Gastroesophageal sphincter (tissue), 4 donors: ENCODE measurements around the gene BCR. TPM values are rescaled to one million over a fixed set of nuclear protein-coding genes. Genes with fewer than 3 reads are reported as not detected.

Experiments used
- ATAC-seq: fragments of 150-250 bp; one replicate; pipeline ENCODE4 v1.9.1; 2016; ENCODE audit warnings: mild to moderate bottlenecking, moderate library complexity
- H3K27ac ChIP-seq, 4 donors: fragments of 200-600 bp; sonication (generic) in 3 of 4; 1 replicate in 3 of 4; 2 replicates in 1 of 4; pipeline ENCODE4 v1.5.1; 2016 to 2019
- H3K27me3 ChIP-seq: fragments of 200-600 bp; sonication (generic); one replicate; pipeline ENCODE4 v1.5.1; 2019
- H3K36me3 ChIP-seq, 2 donors: fragments of 200-600 bp; sonication (generic); one replicate each; pipeline ENCODE4 v1.5.1; 2019; ENCODE audit warnings: control low read depth in 1 of 2
- H3K4me1 ChIP-seq, 3 donors: fragments of 200-600 bp; sonication (generic); 1 replicate in 2 of 3; 2 replicates in 1 of 3; pipeline ENCODE4 v1.5.1; 2016 to 2019; ENCODE audit warnings: control low read depth in 2 of 3
- H3K4me3 ChIP-seq, 2 donors: fragments of 200-600 bp; sonication (generic); one replicate each; pipeline ENCODE4 v1.5.1; 2019; ENCODE audit warnings: mild to moderate bottlenecking in 1 of 2, moderate library complexity in 1 of 2
- H3K9me3 ChIP-seq, 3 donors: fragments of 200-600 bp; sonication (generic); one replicate each; pipeline ENCODE4 v1.5.1; 2017 to 2019; ENCODE audit warnings: control low read depth in 2 of 3
- CTCF ChIP-seq, 4 experiments: fragments of 200-600 bp in 2 of 4; fragments of 450-650 bp in 2 of 4; sonication (generic) in 1 of 4; IDR thresholded peaks; one replicate each; pipeline ENCODE4 v1.5.1; 2017 to 2019; ENCODE audit warnings: antibody characterized with exemption in 4 of 4, mild to moderate bottlenecking in 2 of 4, moderate library complexity in 2 of 4
- EP300 ChIP-seq: sonication (generic); formaldehyde crosslinking; IDR thresholded peaks from one replicate; pipeline ENCODE4 v1.6.1; 2017; ENCODE audit warnings: antibody characterized with exemption, mild to moderate bottlenecking
- POLR2A ChIP-seq, 2 donors: fragments of 450-650 bp; IDR thresholded peaks; one replicate each; pipeline ENCODE4 v1.6.1; 2017; ENCODE audit warnings: antibody characterized with exemption in 2 of 2, mild to moderate bottlenecking in 2 of 2, moderate library complexity in 1 of 2
- POLR2AphosphoS5 ChIP-seq: sonication (generic); formaldehyde crosslinking; IDR thresholded peaks from one replicate; pipeline ENCODE4 v1.6.1; 2017; ENCODE audit warnings: antibody characterized with exemption
- WGBS, 2 donors: methylation state at CpG; one replicate each; pipeline ENCODE4 v1.1.5; 2018; ENCODE audit warnings: low coverage in 1 of 2; 5-methylcytosine and 5-hydroxymethylcytosine counted together
- total RNA-seq, 4 donors: library from RNA; depleted of rRNA; stranded (reverse); fragments of >200 nt; gene quantifications; one replicate each; pipeline ENCODE4 v1.1.0, GENCODE V29; 2016

BCR gene
- total RNA-seq, 4 donors from 2014 or later, result 39.2 to 81.1 (median 46.2) TPM

GRCh38 chr22:23287136-23288095 is 107.1 kb downstream of the BCR start:
- no peak for ATAC-seq
- Histone ChIP-seq H3K36me3 (peaks cover 0 to 98% of the 10 kb centered on the region in 2 donors), H3K27ac (peak overlapping the region in 1 of 4 donors; percentile 93), H3K4me3 (no peak overlapping the region), H3K9me3 (no peaks in the 10 kb centered on the region), H3K4me1 (peaks cover 0 to 57% (median 8%) of the 10 kb centered on the region in 3 donors), H3K27me3 (no peaks in the 10 kb centered on the region)
- TF ChIP-seq POLR2A (IDR thresholded peaks at IDR 0.05) (no peak), CTCF (IDR thresholded peaks at IDR 0.05) (no peak), POLR2AphosphoS5 (no peak), EP300 (no peak)
- WGBS, 2 donors, result 86% methylated on average over 10 of the region's 21 CpGs; no CpG with 5 or more reads in 1 of the 2 donors

GRCh38 chr22:23288301-23289129 is 108.2 kb downstream of the BCR start:
- no peak overlapping the region for H3K4me3 ChIP-seq
- H3K36me3 ChIP-seq, result peaks cover 0 to 99% of the 10 kb centered on the region in 2 donors

GRCh38 chr22:23289130-23289503 is 108.8 kb downstream of the BCR start:
- Histone ChIP-seq H3K9me3 (no peaks in the 10 kb centered on the region), H3K4me3 (no peak overlapping the region), H3K36me3 (peaks cover 0 to 100% of the 10 kb centered on the region in 2 donors), H3K27ac (peak overlapping the region in 3 of 4 donors; percentile 40 to 62 (median 60)), H3K27me3 (no peaks in the 10 kb centered on the region), H3K4me1 (peaks cover 0 to 40% (median 8%) of the 10 kb centered on the region in 3 donors)
- TF ChIP-seq EP300 (no peak), POLR2AphosphoS5 (no peak), CTCF (IDR thresholded peaks at IDR 0.05) (no peak), POLR2A (IDR thresholded peaks at IDR 0.05) (no peak)
- 81% methylated on average over 2 of the region's 5 CpGs; no CpG with 5 or more reads in 1 of the 2 donors for WGBS, 2 donors
- ATAC-seq, result no peak

More at GRCh38 chr22:23288301-23289129, 108.2 kb downstream of the BCR start:
- Histone ChIP-seq H3K9me3 (no peaks in the 10 kb centered on the region), H3K27ac (peak overlapping the region in 3 of 4 donors; percentile 40 to 62 (median 60)), H3K4me1 (peaks cover 0 to 46% (median 8%) of the 10 kb centered on the region in 3 donors), H3K27me3 (no peaks in the 10 kb centered on the region)
- WGBS, 2 donors, result 95 to 96% methylated on average over 4 to 6 of the region's 17 CpGs
- no peak for TF ChIP-seq POLR2AphosphoS5
- no peak for TF ChIP-seq POLR2A (IDR thresholded peaks at IDR 0.05)
- no peak for TF ChIP-seq EP300
- no peak for TF ChIP-seq CTCF (IDR thresholded peaks at IDR 0.05)
- no peak for ATAC-seq

GRCh38 chr22:23289851-23290724 is 109.8 kb downstream of the BCR start:
- peaks cover 0 to 100% of the 10 kb centered on the region in 2 donors for H3K36me3 ChIP-seq
- peak; percentile 79 for ATAC-seq

More at GRCh38 chr22:23289851-23290724, 109.8 kb downstream of the BCR start:
- Histone ChIP-seq H3K4me1 (peaks cover 0 to 30% (median 5%) of the 10 kb centered on the region in 3 donors), H3K27ac (peak overlapping the region in 3 of 4 donors; percentile 40 to 62 (median 60)), H3K27me3 (no peaks in the 10 kb centered on the region), H3K9me3 (no peaks in the 10 kb centered on the region), H3K4me3 (no peak overlapping the region)
- TF ChIP-seq POLR2A (IDR thresholded peaks at IDR 0.05), result no peak
- peak in 3 of 4 experiments; percentile 55 to 80 (median 72) for TF ChIP-seq CTCF (IDR thresholded peaks at IDR 0.05)
- TF ChIP-seq POLR2AphosphoS5, result peak; percentile 45
- WGBS, 2 donors, result 36 to 54% methylated on average over 5 to 7 of the region's 18 CpGs
